ENCODE data around the gene PLCH1.

The PLCH1 gene

DNA sequence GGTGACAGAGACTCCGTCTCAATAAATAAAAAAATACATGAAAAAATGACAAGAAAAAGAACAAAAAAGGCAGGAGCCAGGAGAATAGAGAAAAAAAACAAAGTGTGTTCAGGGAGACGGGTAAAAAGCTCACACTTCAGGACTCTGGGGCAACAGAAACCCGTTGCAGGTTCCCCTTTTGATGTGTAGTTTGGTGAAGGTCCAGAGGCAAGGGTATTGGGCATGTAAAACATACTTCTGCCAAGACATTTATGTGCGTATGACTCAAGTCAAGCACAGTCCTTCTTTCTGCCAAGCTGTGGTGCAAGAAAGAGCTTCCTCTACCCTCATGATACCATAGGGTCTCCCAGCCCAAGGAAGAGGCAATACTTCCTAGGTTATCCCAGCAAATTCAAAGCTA, 418.0 kb downstream of the PLCH1 start:
- in situ Hi-C loops (cut with MboI; ENCODE audit: low sequenced_read_pairs): no loop called here

DNA sequence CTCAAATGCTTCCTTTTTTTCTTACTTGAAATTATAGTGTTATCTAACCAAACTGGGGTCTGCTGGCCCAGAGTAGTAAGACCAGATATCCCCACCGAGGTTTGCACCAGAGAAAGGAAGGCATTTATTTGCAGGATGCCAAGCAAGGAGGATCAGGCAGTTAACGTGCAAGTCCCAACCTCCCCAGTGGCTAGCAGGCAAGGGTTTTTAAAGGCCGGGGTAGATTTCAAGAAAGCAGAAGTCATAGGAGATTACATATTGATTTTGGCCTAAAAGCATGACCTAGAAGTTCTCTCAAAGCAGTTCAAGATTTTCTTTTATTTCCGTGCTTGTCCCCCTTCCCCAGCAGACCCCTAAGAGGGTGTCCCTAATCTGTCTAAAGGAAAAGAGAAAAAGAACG, 418.6 kb downstream of the PLCH1 start:
- in situ Hi-C loops (cut with MboI; ENCODE audit: low sequenced_read_pairs): no loop called here

Measured in HL-60/S4 treated with phorbol 12-myristate 13-acetate at 8.2 ng/mL for 4 days and 3 days (cell line).